Panc1 (cell line): Measurements from ENCODE around the gene TGM1. TPM values are rescaled to one million over a fixed set of nuclear protein-coding genes. Genes with fewer than 3 reads are reported as not detected.

Source experiments
- ATAC-seq: fragments of 200-7000 bp; cut with Tn5 transposase; 2 replicates; pipeline ENCODE4 v1.9.1; 2020; ENCODE audit warnings: mild to moderate bottlenecking, moderate library complexity
- BruUV-seq: library from RNA; stranded (reverse); fragments of 400-500 nt; replicated peaks from 2 replicates; lab custom pipeline; 2021; lab: Mats Ljungman, UMichigan
- CTCF ChIA-PET: fragments of 300-600 bp; sonication (Branson Sonifier 250); formaldehyde crosslinking; loops from one replicate; lab custom pipeline; 2022; ENCODE audit warnings: antibody characterized with exemption; lab: Charles Lee
- POLR2A ChIA-PET: fragments of 300-600 bp; sonication (Branson Sonifier 250); formaldehyde crosslinking; loops from one replicate; lab custom pipeline; 2022; ENCODE audit warnings: antibody characterized with exemption; lab: Charles Lee
- DNase-seq: peaks from one replicate; pipeline ENCODE4 v3.0.0-alpha.2; 2010; ENCODE audit warnings: low read depth, low spot score
- H3K27ac ChIP-seq: 2 replicates; pipeline ENCODE4 v1.5.1; 2011; ENCODE audit warnings: mild to moderate bottlenecking, low read length, inconsistent platforms
- H3K27me3 ChIP-seq: fragments of 200-500 bp; sonication (Bioruptor generic); 2 replicates; pipeline ENCODE4 v1.6.0; 2014; ENCODE audit warnings: low read length, inconsistent platforms; ENCODE audit not compliant: control insufficient read depth, insufficient read depth
- H3K36me3 ChIP-seq: fragments of 200-500 bp; sonication (Bioruptor generic); 2 replicates; pipeline ENCODE4 v1.5.1; 2014; ENCODE audit warnings: inconsistent platforms, mild to moderate bottlenecking, low read length, moderate library complexity; ENCODE audit not compliant: control insufficient read depth, insufficient read depth
- H3K4me1 ChIP-seq: 2 replicates; pipeline ENCODE4 v1.5.1; 2011; ENCODE audit warnings: inconsistent platforms, mild to moderate bottlenecking, low read length, moderate library complexity; ENCODE audit not compliant: control insufficient read depth, insufficient read depth
- H3K4me3 ChIP-seq, 2 experiments: 2 replicates each; pipeline ENCODE4 v1.5.1; 2011 to 2012; ENCODE audit warnings: low read depth in 2 of 2, low read length in 2 of 2, mild to moderate bottlenecking in 2 of 2, inconsistent platforms in 1 of 2, moderate library complexity in 1 of 2
- H3K9me3 ChIP-seq: fragments of 200-500 bp; sonication (Bioruptor generic); 2 replicates; pipeline ENCODE4 v1.5.1; 2014; ENCODE audit warnings: low read depth, mild to moderate bottlenecking, inconsistent platforms, low read length, moderate library complexity; ENCODE audit not compliant: control insufficient read depth, insufficient read depth
- POLR2AphosphoS5 ChIP-seq: IDR thresholded peaks from 2 replicates; pipeline ENCODE4 v1.6.1; 2012; ENCODE audit warnings: mild to moderate bottlenecking, low read depth, low read length, moderate library complexity
- SIN3A ChIP-seq: IDR thresholded peaks from 2 replicates; pipeline ENCODE4 v1.6.1; 2012; ENCODE audit warnings: low read depth, mild to moderate bottlenecking, low read length, moderate library complexity, borderline replicate concordance; ENCODE audit not compliant: insufficient read depth
- TCF7L2 ChIP-seq: IDR thresholded peaks from 2 replicates; pipeline ENCODE4 v1.6.1; 2011; ENCODE audit warnings: mild to moderate bottlenecking, low read depth, low read length, inconsistent platforms
- in situ Hi-C: cut with HindIII; loops from 2 replicates; pipeline ENCODE4 v1.10.0; 2016; ENCODE audit warnings: low sequenced_read_pairs, low pct_unique_long_range_greater_than_20kb
- intact Hi-C: fragments of 100-400 bp; cut with micrococcal nuclease; formaldehyde crosslinking; loops from one replicate; pipeline ENCODE4 v1.10.0; 2022; ENCODE audit not compliant: unreplicated experiment
- total RNA-seq: library from RNA; stranded (reverse); gene quantifications from one replicate; pipeline ENCODE4 v1.2.1, GENCODE V29; 2021; ENCODE audit not compliant: unreplicated experiment
- TF ChIP-seq, protein P1 (sequence below): fragments of 450-650 bp; IDR thresholded peaks from 2 replicates; pipeline ENCODE4 v1.5.1; 2017; ENCODE audit warnings: mild to moderate bottlenecking
- TF ChIP-seq, protein P2 (sequence below), 2 experiments: IDR thresholded peaks; 2 replicates each; pipeline ENCODE4 v1.6.1; 2011 to 2012; ENCODE audit warnings: low read depth in 2 of 2, control low read depth in 1 of 2, low read length in 1 of 2, mild to moderate bottlenecking in 1 of 2, moderate library complexity in 1 of 2; ENCODE audit not compliant: insufficient read depth in 1 of 2

TGM1 gene
- total RNA-seq, 1 experiment from 2014 or later = 2.3 TPM

DNA sequence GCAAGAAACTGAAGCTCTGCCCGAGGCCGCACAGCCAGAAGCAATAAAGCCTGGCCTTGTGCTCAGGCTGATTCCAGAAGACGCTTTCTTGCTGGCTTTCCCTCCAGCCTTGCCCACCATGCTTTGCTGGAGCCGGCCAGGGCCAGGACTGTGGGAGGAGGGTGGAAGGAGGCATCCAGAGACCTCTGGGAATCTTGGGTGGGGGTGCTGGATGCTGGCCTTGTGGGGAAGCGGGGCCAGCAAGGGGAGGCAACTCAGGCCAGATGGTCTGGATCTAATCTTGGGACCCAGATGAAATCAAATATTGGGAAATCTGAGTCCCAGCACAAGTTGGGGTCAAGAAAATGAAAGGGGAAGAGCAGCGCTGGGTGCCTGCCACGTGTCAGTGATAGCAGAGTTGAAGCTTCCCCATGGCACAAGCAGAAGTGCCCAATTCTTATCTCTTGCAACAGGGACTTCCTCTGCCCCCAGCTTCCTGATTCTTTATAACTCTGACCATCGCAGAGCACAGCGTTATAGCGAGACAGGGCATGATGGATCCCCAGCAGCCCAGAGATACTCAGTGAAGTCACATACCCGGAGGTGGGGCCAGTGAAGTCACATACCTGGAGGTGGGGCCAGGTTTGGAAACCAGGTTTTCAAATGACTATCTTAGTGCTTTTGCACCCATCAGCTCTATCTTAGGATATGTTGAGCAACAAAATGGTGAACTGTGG, 14.8 kb upstream of the TGM1 start:
- no peak overlapping the region for H3K27ac ChIP-seq
- H3K27me3 ChIP-seq = no peaks in the 10 kb centered on the region
- no peaks in the 10 kb centered on the region for H3K4me1 ChIP-seq
- no TSS peak for BruUV-seq
- intact Hi-C loops (no loop called here), in situ Hi-C loops (no loop called here)
- ChIA-PET CTCF (no interaction called here), POLR2A (interaction anchor here (0.6 kb wide), 1 partner anchor 34 kb away, joined by 6 read pairs; no protein-coding TSS in a partner anchor)
- TF ChIP-seq, protein P1, sequence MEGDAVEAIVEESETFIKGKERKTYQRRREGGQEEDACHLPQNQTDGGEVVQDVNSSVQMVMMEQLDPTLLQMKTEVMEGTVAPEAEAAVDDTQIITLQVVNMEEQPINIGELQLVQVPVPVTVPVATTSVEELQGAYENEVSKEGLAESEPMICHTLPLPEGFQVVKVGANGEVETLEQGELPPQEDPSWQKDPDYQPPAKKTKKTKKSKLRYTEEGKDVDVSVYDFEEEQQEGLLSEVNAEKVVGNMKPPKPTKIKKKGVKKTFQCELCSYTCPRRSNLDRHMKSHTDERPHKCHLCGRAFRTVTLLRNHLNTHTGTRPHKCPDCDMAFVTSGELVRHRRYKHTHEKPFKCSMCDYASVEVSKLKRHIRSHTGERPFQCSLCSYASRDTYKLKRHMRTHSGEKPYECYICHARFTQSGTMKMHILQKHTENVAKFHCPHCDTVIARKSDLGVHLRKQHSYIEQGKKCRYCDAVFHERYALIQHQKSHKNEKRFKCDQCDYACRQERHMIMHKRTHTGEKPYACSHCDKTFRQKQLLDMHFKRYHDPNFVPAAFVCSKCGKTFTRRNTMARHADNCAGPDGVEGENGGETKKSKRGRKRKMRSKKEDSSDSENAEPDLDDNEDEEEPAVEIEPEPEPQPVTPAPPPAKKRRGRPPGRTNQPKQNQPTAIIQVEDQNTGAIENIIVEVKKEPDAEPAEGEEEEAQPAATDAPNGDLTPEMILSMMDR = no peak
- TF ChIP-seq POLR2AphosphoS5 = no peak
- TF ChIP-seq SIN3A = no peak
- TF ChIP-seq, protein P2, sequence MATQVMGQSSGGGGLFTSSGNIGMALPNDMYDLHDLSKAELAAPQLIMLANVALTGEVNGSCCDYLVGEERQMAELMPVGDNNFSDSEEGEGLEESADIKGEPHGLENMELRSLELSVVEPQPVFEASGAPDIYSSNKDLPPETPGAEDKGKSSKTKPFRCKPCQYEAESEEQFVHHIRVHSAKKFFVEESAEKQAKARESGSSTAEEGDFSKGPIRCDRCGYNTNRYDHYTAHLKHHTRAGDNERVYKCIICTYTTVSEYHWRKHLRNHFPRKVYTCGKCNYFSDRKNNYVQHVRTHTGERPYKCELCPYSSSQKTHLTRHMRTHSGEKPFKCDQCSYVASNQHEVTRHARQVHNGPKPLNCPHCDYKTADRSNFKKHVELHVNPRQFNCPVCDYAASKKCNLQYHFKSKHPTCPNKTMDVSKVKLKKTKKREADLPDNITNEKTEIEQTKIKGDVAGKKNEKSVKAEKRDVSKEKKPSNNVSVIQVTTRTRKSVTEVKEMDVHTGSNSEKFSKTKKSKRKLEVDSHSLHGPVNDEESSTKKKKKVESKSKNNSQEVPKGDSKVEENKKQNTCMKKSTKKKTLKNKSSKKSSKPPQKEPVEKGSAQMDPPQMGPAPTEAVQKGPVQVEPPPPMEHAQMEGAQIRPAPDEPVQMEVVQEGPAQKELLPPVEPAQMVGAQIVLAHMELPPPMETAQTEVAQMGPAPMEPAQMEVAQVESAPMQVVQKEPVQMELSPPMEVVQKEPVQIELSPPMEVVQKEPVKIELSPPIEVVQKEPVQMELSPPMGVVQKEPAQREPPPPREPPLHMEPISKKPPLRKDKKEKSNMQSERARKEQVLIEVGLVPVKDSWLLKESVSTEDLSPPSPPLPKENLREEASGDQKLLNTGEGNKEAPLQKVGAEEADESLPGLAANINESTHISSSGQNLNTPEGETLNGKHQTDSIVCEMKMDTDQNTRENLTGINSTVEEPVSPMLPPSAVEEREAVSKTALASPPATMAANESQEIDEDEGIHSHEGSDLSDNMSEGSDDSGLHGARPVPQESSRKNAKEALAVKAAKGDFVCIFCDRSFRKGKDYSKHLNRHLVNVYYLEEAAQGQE (IDR thresholded peaks at IDR 0.05; ENCODE audit: insufficient read depth in 1 of 2, low read depth in 2 of 2, low read length in 1 of 2) = no peak
- TF ChIP-seq TCF7L2 = no peak
- no peaks in the 10 kb centered on the region for H3K36me3 ChIP-seq
- no peak for DNase-seq
- no peaks in the 10 kb centered on the region for H3K9me3 ChIP-seq
- no peak overlapping the region for H3K4me3 ChIP-seq
- ATAC-seq = no peak

DNA sequence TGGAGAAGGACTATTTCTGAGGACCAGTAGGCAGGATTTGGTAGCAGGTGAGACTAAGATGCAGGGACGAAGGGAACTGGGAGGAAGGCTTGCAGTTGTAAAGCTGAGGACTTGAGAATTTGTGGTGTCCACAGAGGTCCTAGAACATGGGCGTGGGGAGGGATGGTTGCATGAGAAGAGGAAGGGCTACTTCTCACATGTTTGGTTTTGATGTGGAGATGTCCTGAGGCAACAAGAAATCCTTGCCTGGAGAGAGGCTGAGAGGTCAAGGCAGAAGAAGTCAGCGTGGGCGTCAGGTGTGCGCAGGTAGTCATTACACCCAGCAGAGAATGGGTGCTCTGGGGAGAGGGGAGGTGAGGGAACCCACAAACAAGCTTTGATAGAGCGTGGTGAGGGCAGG, 14.1 kb upstream of the TGM1 start:
- no peak overlapping the region for H3K4me3 ChIP-seq
- H3K27ac ChIP-seq = no peak overlapping the region
- no peak for ATAC-seq
- no peaks in the 10 kb centered on the region for H3K36me3 ChIP-seq
- CTCF ChIA-PET = no interaction called here
- no peaks in the 10 kb centered on the region for H3K27me3 ChIP-seq
- no TSS peak for BruUV-seq
- H3K9me3 ChIP-seq = no peaks in the 10 kb centered on the region
- TF ChIP-seq POLR2AphosphoS5 (no peak), SIN3A (no peak), TCF7L2 (no peak)
- TF ChIP-seq, protein P1 = no peak
- TF ChIP-seq, protein P2 (IDR thresholded peaks at IDR 0.05; ENCODE audit: insufficient read depth in 1 of 2, low read depth in 2 of 2, low read length in 1 of 2) = no peak
- no peak for DNase-seq
- in situ Hi-C loops (no loop called here), intact Hi-C loops (no loop called here)
- H3K4me1 ChIP-seq = no peaks in the 10 kb centered on the region
- POLR2A ChIA-PET = interaction anchor here (0.6 kb wide), 1 partner anchor 33 kb away, joined by 6 read pairs; no protein-coding TSS in a partner anchor
